Osteocyte (in vitro differentiated cells): ENCODE results near the gene TXNRD3. TPM values are rescaled to one million over a fixed set of nuclear protein-coding genes. Genes with fewer than 3 reads are reported as not detected.
A peak's percentile ranks its signal among the peaks of the same experiment; 100 is the strongest.

ENCODE experiments used
- DNase-seq: peaks from one replicate; pipeline ENCODE4 v3.0.0; 2021; ENCODE audit warnings: mixed read lengths; ENCODE audit not compliant: unreplicated experiment; ENCODE audit errors: extremely low spot score
- H3K27ac Mint-ChIP-seq: one replicate; pipeline ENCODE4 v1.8.0; 2021; ENCODE audit warnings: mild to moderate bottlenecking, mixed read lengths; ENCODE audit not compliant: unreplicated experiment
- H3K27me3 Mint-ChIP-seq: one replicate; pipeline ENCODE4 v1.8.0; 2021; ENCODE audit warnings: mixed read lengths; ENCODE audit not compliant: unreplicated experiment
- H3K36me3 Mint-ChIP-seq: one replicate; pipeline ENCODE4 v1.8.0; 2021; ENCODE audit warnings: mixed read lengths; ENCODE audit not compliant: unreplicated experiment
- H3K4me1 Mint-ChIP-seq: one replicate; pipeline ENCODE4 v1.8.0; 2021; ENCODE audit warnings: mixed read lengths; ENCODE audit not compliant: unreplicated experiment
- H3K4me3 Mint-ChIP-seq: one replicate; pipeline ENCODE4 v1.8.0; 2021; ENCODE audit warnings: mild to moderate bottlenecking, moderate library complexity, mixed read lengths; ENCODE audit not compliant: unreplicated experiment
- H3K9me3 Mint-ChIP-seq: one replicate; pipeline ENCODE4 v1.8.0; 2021; ENCODE audit warnings: mixed read lengths; ENCODE audit not compliant: unreplicated experiment
- CTCF ChIP-seq: fragments of 200-600 bp; sonication (generic); IDR thresholded peaks from 2 replicates; pipeline ENCODE4 v1.5.0; 2021; ENCODE audit warnings: antibody characterized with exemption, mild to moderate bottlenecking, moderate library complexity
- total RNA-seq: library from RNA; stranded (reverse); gene quantifications from 2 replicates; pipeline ENCODE4 v1.2.1, GENCODE V29; 2021

The TXNRD3 gene
- total RNA-seq, 1 donor from 2014 or later: 17.6 TPM

- TF ChIP-seq CTCF: no peak
- Mint-ChIP-seq H3K4me3 (no peak overlapping the region), H3K36me3 (no peaks in the 10 kb centered on the region), H3K27me3 (peaks cover 58% of the 10 kb centered on the region), H3K4me1 (no peaks in the 10 kb centered on the region), H3K9me3 (no peaks in the 10 kb centered on the region), H3K27ac (no peak overlapping the region)
- DNase-seq: peak; percentile 73
Observed at GRCh38 chr3:126666658-126667528, 12.0 kb upstream of the TXNRD3 start.

GRCh38 chr3:126665959-126666657 lies 11.2 kb upstream of the TXNRD3 start:
- no peak for TF ChIP-seq CTCF
- Mint-ChIP-seq H3K4me1 (no peaks in the 10 kb centered on the region), H3K27me3 (peaks cover 56% of the 10 kb centered on the region), H3K36me3 (no peaks in the 10 kb centered on the region), H3K27ac (no peak overlapping the region), H3K9me3 (peaks cover under 1% of the 10 kb centered on the region), H3K4me3 (no peak overlapping the region)
- DNase-seq: no peak

- TF ChIP-seq CTCF: no peak
- Mint-ChIP-seq H3K27ac (no peak overlapping the region), H3K4me3 (no peak overlapping the region), H3K9me3 (peaks cover 4% of the 10 kb centered on the region), H3K36me3 (no peaks in the 10 kb centered on the region), H3K27me3 (peaks cover 57% of the 10 kb centered on the region), H3K4me1 (no peaks in the 10 kb centered on the region)
- DNase-seq: no peak
Observed at GRCh38 chr3:126665221-126665936, 10.5 kb upstream of the TXNRD3 start.

- DNase-seq: no peak
- Mint-ChIP-seq H3K4me1 (no peaks in the 10 kb centered on the region), H3K9me3 (peaks cover 4% of the 10 kb centered on the region), H3K4me3 (no peak overlapping the region), H3K36me3 (no peaks in the 10 kb centered on the region), H3K27ac (no peak overlapping the region), H3K27me3 (peaks cover 58% of the 10 kb centered on the region)
- peak; percentile 18 for TF ChIP-seq CTCF
Observed at GRCh38 chr3:126664591-126665214, 9.8 kb upstream of the TXNRD3 start.
